Caco-2 (cell line): Measurements from ENCODE around the gene INPP5J. TPM values are rescaled to one million over a fixed set of nuclear protein-coding genes. Genes with fewer than 3 reads are reported as not detected.

Source experiments
- BruUV-seq: library from RNA; stranded (reverse); fragments of 400-500 nt; replicated peaks from 2 replicates; lab custom pipeline; 2021; lab: Mats Ljungman, UMichigan
- CTCF ChIA-PET: fragments of 300-600 bp; sonication (Branson Sonifier 250); formaldehyde crosslinking; loops from one replicate; lab custom pipeline; 2022; ENCODE audit warnings: antibody characterized with exemption; lab: Charles Lee
- POLR2A ChIA-PET: fragments of 300-600 bp; sonication (Branson Sonifier 250); formaldehyde crosslinking; loops from one replicate; lab custom pipeline; 2022; ENCODE audit warnings: antibody characterized with exemption; lab: Charles Lee
- DNase-seq, 2 experiments: peaks; one replicate each; pipeline versions ENCODE4 v3.0.0 to v3.0.0-alpha.2; 2020 to 2022
- H3K27me3 ChIP-seq: replicated peaks from 2 replicates; pipeline ENCODE4 v1.6.0; 2011; ENCODE audit warnings: low read length; ENCODE audit not compliant: control insufficient read depth, insufficient read depth
- H3K36me3 ChIP-seq: 2 replicates; pipeline ENCODE4 v1.5.1; 2011; ENCODE audit warnings: low read length; ENCODE audit not compliant: control insufficient read depth, insufficient read depth
- H3K4me1 ChIP-seq: fragments of 250-450 bp; sonication (Bioruptor Pico); 2 replicates; pipeline ENCODE4 v1.5.1; 2020; ENCODE audit warnings: mild to moderate bottlenecking
- H3K4me3 ChIP-seq: 2 replicates; pipeline ENCODE4 v1.5.1; 2011; ENCODE audit warnings: low read depth, mild to moderate bottlenecking, control low read depth, low read length
- H3K9me3 ChIP-seq: fragments of 250-450 bp; sonication (Bioruptor Pico); 2 replicates; pipeline ENCODE4 v1.5.1; 2020; ENCODE audit warnings: mild to moderate bottlenecking, moderate library complexity
- H3K27ac Mint-ChIP-seq: one replicate; pipeline ENCODE4 v1.8.0; 2022; ENCODE audit warnings: mixed read lengths; ENCODE audit not compliant: unreplicated experiment
- H3K27me3 Mint-ChIP-seq: one replicate; pipeline ENCODE4 v1.8.0; 2022; ENCODE audit warnings: mixed read lengths; ENCODE audit not compliant: insufficient read depth, unreplicated experiment
- H3K36me3 Mint-ChIP-seq: one replicate; pipeline ENCODE4 v1.8.0; 2022; ENCODE audit warnings: mild to moderate bottlenecking, mixed read lengths; ENCODE audit not compliant: insufficient read depth, unreplicated experiment
- H3K4me1 Mint-ChIP-seq: one replicate; pipeline ENCODE4 v1.8.0; 2022; ENCODE audit warnings: low read depth, mixed read lengths; ENCODE audit not compliant: unreplicated experiment
- H3K4me3 Mint-ChIP-seq: one replicate; pipeline ENCODE4 v1.8.0; 2022; ENCODE audit warnings: mild to moderate bottlenecking, moderate library complexity, mixed read lengths; ENCODE audit not compliant: unreplicated experiment
- H3K9me3 Mint-ChIP-seq: one replicate; pipeline ENCODE4 v1.8.0; 2022; ENCODE audit warnings: mixed read lengths; ENCODE audit not compliant: unreplicated experiment
- intact Hi-C: fragments of 100-400 bp; cut with micrococcal nuclease; formaldehyde crosslinking; loops from one replicate; pipeline ENCODE4 v1.10.0; 2022; ENCODE audit not compliant: unreplicated experiment
- total RNA-seq: library from RNA; stranded (reverse); gene quantifications from 2 replicates; pipeline ENCODE4 v1.2.3, GENCODE V29; 2022
- TF ChIP-seq, protein P1 (sequence below), 2 experiments: fragments of 200-600 bp in 1 of 2; IDR thresholded peaks; 1 replicate in 1 of 2; 2 replicates in 1 of 2; pipeline versions ENCODE4 v1.5.1 to v1.8.0; 2011 to 2022; ENCODE audit warnings: antibody characterized with exemption in 1 of 2, control low read depth in 1 of 2, inconsistent platforms in 1 of 2, low read depth in 1 of 2, low read length in 1 of 2, mild to moderate bottlenecking in 1 of 2, moderate library complexity in 1 of 2; ENCODE audit not compliant: insufficient read depth in 1 of 2, severe bottlenecking in 1 of 2, unreplicated experiment in 1 of 2

Gene INPP5J
- total RNA-seq, 1 experiment from 2014 or later = 6.8 TPM

DNA sequence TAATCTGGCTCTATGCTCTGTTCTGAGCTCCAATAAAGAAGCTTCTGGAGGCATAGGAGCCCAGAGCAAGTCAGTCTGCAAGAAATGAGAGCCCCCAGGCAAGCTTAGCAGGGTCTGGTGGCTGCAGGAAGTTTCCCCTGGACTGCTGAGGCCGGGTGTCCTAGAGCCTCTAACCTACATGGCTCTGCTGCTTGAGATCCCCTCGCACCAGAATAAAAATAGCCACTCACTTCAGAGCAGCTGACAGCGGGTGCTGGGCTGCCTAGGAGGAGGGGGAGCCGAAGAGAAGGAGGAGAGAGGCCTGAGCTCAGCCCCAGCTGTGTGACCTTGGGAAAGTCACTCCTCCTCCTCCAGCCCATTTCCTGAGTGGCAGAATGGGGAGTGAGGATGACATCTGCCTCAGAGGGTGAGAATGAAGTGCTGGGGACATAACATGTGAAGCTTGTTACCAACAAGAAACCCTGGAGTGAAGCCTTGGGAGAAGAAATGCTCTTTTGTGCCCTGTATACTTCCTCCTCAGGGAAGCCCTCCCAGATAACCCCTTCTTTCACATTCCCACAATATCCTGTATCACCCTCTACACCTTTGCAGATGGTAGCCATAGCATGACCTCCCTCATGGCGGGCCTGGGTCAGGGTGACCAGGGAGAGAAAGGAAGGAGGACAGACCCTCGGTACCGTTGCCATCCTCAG lies 3.6 kb upstream of the INPP5J start:
- Histone ChIP-seq H3K4me3 (no peak overlapping the region), H3K9me3 (no peaks in the 10 kb centered on the region), H3K27me3 (no peaks in the 10 kb centered on the region), H3K4me1 (peaks cover 8% of the 10 kb centered on the region), H3K36me3 (no peaks in the 10 kb centered on the region)
- intact Hi-C loops = no loop called here
- ChIA-PET CTCF (no interaction called here), POLR2A (no interaction called here)
- H3K27ac Mint-ChIP-seq = no peak overlapping the region
- peaks cover 6% of the 10 kb centered on the region for H3K4me1 Mint-ChIP-seq
- BruUV-seq = no TSS peak
- TF ChIP-seq, protein P1, sequence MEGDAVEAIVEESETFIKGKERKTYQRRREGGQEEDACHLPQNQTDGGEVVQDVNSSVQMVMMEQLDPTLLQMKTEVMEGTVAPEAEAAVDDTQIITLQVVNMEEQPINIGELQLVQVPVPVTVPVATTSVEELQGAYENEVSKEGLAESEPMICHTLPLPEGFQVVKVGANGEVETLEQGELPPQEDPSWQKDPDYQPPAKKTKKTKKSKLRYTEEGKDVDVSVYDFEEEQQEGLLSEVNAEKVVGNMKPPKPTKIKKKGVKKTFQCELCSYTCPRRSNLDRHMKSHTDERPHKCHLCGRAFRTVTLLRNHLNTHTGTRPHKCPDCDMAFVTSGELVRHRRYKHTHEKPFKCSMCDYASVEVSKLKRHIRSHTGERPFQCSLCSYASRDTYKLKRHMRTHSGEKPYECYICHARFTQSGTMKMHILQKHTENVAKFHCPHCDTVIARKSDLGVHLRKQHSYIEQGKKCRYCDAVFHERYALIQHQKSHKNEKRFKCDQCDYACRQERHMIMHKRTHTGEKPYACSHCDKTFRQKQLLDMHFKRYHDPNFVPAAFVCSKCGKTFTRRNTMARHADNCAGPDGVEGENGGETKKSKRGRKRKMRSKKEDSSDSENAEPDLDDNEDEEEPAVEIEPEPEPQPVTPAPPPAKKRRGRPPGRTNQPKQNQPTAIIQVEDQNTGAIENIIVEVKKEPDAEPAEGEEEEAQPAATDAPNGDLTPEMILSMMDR (IDR thresholded peaks at IDR 0.05; ENCODE audit: insufficient read depth in 1 of 2, low read depth in 1 of 2, low read length in 1 of 2, severe bottlenecking in 1 of 2, unreplicated experiment in 1 of 2) = no peak
- H3K27me3 Mint-ChIP-seq = no peaks in the 10 kb centered on the region
- no peaks in the 10 kb centered on the region for H3K9me3 Mint-ChIP-seq
- no peaks in the 10 kb centered on the region for H3K36me3 Mint-ChIP-seq
- no peak for DNase-seq
- H3K4me3 Mint-ChIP-seq = no peak overlapping the region

DNA sequence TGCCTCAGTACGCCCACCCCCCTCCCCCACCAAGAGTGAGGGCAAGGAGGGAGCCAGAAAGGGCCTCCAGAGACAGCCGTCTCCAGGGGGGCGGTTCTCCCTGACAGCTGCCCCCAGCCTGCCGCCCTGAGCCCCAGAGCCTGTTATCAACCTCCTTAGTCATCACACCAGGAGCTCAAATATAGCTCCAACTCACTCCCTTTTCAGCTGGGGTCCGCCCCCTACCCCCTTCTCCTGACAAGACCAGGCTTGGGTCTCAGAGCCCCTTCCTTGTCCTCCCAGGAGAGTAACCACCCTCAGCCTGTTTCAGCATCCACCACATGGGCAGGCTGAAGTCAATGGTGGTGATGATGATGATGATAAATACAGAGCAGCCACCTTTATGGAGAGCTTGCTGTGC lies 2.5 kb upstream of the INPP5J start:
- TF ChIP-seq, protein P1 (IDR thresholded peaks at IDR 0.05; ENCODE audit: insufficient read depth in 1 of 2, low read depth in 1 of 2, low read length in 1 of 2, severe bottlenecking in 1 of 2, unreplicated experiment in 1 of 2) = no peak
- Mint-ChIP-seq H3K4me1 (peaks cover 6% of the 10 kb centered on the region), H3K36me3 (no peaks in the 10 kb centered on the region), H3K27ac (no peak overlapping the region), H3K9me3 (no peaks in the 10 kb centered on the region), H3K27me3 (no peaks in the 10 kb centered on the region), H3K4me3 (no peak overlapping the region)
- intact Hi-C loops = no loop called here
- ChIA-PET CTCF (interaction anchor here (0.7 kb wide), 1 partner anchor 151 kb away, joined by 4 read pairs; no protein-coding TSS in a partner anchor), POLR2A (no interaction called here)
- BruUV-seq = no TSS peak
- DNase-seq = no peak
- H3K9me3 ChIP-seq = no peaks in the 10 kb centered on the region
- peaks cover 8% of the 10 kb centered on the region for H3K4me1 ChIP-seq
- H3K4me3 ChIP-seq = no peak overlapping the region
- no peaks in the 10 kb centered on the region for H3K36me3 ChIP-seq
- no peaks in the 10 kb centered on the region for H3K27me3 ChIP-seq

DNA sequence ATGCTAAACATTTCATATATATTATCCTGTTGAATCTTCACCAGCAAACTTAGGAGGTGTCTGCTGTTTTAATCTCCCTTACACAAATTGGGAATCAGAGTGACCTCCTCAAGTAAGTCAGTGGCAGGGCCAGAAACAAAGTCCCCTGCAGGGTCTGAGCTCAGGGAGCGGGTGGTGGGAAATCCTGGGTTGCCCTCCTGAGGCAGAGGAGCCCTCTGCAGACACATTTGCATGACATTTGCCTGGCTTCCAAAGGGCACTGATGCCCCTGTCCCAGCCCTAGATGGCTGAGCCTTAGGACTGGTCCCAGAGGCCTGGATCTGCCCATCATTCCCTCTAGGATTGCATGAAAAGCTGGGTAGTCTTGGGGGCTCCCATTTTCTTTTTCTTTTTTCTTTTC lies 2.1 kb upstream of the INPP5J start:
- Mint-ChIP-seq H3K4me1 (peaks cover 6% of the 10 kb centered on the region), H3K27ac (no peak overlapping the region), H3K4me3 (no peak overlapping the region), H3K36me3 (no peaks in the 10 kb centered on the region), H3K27me3 (no peaks in the 10 kb centered on the region), H3K9me3 (no peaks in the 10 kb centered on the region)
- intact Hi-C loops = no loop called here
- Histone ChIP-seq H3K36me3 (no peaks in the 10 kb centered on the region), H3K27me3 (no peaks in the 10 kb centered on the region), H3K4me3 (no peak overlapping the region), H3K4me1 (peaks cover 8% of the 10 kb centered on the region), H3K9me3 (no peaks in the 10 kb centered on the region)
- TF ChIP-seq, protein P1 (IDR thresholded peaks at IDR 0.05; ENCODE audit: insufficient read depth in 1 of 2, low read depth in 1 of 2, low read length in 1 of 2, severe bottlenecking in 1 of 2, unreplicated experiment in 1 of 2) = no peak
- BruUV-seq = no TSS peak
- ChIA-PET CTCF (interaction anchor here (0.7 kb wide), 1 partner anchor 151 kb away, joined by 4 read pairs; no protein-coding TSS in a partner anchor), POLR2A (no interaction called here)
- no peak for DNase-seq
